ENCODE results near the gene MYO5B. TPM values are rescaled to one million over a fixed set of nuclear protein-coding genes. Genes with fewer than 3 reads are reported as not detected.

MYO5B gene
- total RNA-seq, 1 experiment from 2014 or later: 3.7 TPM

DNA sequence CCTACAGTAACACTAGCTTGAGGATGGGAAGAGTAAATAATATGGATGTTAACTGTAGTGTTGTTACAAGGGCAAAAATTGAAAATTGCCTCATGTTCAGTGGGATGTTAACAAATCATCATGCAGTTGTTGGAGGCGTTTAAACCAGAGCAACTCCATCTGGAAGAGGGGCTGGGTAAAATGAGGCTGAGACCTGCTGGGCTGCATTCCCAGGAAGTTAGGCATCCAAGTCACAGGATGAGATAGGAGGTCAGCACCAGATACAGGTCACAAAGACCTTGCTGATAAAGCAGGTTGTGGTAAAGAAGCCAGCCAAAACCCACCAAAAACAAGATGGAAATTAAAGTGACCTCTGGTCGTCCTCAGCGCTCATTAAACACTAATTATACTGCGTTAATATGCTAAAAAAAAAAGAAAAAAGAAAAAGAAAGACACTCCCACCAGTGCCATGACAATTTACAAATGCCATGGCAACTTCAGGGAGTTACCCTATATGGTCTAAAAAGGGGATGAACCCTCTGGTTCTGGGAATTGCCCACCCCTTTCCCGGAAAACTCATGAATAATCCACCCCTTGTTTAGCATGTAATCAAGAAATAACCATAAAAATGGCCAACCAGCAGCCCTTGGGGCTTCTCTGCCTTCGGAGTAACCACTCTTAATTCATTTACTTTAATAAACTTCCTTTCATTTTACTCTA lies 101.4 kb downstream of the MYO5B start:
- Histone ChIP-seq H3K36me3 (replicated peaks; ENCODE audit: control insufficient read depth, insufficient read depth, low read length) (no peaks in the 10 kb centered on the region), H3K4me3 (ENCODE audit: insufficient read depth, low read depth, low read length) (no peak overlapping the region)

DNA sequence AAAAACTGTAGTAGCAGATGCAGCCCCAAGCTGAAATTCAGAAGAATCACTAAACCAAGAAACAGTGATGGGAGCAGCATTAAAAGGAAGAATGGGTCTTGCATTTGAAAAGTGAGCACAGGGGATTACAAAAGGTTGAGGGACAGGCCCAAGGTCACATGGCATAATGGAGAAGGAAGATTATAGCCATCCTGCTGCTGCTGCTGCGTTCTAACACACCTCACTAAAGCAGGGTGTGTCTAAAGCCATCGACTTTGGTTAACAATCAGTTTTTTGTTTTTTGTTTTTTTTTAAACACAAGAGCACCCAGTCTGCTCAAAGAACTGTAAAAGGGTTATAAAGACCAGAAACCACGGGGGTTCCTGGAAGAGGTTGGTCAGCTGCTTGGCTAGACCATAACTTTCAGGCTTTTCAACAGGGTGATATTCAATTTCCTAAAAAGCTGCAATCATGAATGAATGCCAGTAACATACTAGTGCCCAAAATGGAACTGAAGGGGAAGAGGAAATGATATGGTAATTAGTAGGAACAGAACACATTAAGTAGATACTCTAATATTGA lies 102.6 kb downstream of the MYO5B start:
- Histone ChIP-seq H3K4me3 (ENCODE audit: insufficient read depth, low read depth, low read length) (no peak overlapping the region), H3K27me3 (ENCODE audit: control insufficient read depth, insufficient read depth, low read length) (no peaks in the 10 kb centered on the region), H3K36me3 (replicated peaks; ENCODE audit: control insufficient read depth, insufficient read depth, low read length) (no peaks in the 10 kb centered on the region)
- DNase-seq: no peak

More for the DNA sequence above, 101.4 kb downstream of the MYO5B start:
- no peak for DNase-seq
- no peaks in the 10 kb centered on the region for H3K27me3 ChIP-seq (ENCODE audit: control insufficient read depth, insufficient read depth, low read length)

DNA sequence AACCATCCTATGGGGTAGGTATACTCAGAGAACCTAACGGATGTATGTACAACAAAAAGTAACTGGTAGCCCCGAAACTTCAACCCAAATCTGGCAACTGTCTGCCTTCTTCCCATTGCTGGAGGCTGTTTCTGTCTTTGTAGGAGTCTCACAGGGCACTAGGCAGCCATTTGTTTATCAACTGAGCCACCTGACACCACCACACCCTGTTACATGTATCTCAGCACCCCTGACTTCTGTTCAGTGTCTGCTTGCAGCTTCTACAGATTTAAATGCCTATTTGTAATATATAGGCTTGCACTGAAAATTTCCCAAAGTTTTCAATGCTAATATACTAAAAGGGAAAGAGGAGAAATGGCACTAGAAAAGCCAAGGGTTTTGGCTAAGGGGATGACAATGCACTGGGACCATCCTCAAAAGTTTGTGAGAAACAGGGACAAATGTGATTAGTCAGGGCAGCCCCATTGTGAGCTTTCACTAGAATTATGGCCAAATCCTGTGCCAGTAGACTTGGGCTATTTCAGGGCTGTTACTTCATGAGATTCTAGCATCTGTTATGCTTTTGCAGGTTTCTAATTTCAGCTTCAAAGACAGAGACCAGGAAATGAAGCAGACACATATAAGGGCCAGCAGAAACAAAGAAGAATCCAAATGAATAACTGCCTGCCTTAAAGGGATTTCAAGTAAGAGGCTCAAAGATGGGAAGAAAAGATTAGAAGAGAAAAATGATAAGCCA lies 103.3 kb downstream of the MYO5B start:
- Histone ChIP-seq H3K27me3 (ENCODE audit: control insufficient read depth, insufficient read depth, low read length) (no peaks in the 10 kb centered on the region), H3K36me3 (replicated peaks; ENCODE audit: control insufficient read depth, insufficient read depth, low read length) (no peaks in the 10 kb centered on the region), H3K4me3 (ENCODE audit: insufficient read depth, low read depth, low read length) (no peak overlapping the region)
- DNase-seq: no peak

DNA sequence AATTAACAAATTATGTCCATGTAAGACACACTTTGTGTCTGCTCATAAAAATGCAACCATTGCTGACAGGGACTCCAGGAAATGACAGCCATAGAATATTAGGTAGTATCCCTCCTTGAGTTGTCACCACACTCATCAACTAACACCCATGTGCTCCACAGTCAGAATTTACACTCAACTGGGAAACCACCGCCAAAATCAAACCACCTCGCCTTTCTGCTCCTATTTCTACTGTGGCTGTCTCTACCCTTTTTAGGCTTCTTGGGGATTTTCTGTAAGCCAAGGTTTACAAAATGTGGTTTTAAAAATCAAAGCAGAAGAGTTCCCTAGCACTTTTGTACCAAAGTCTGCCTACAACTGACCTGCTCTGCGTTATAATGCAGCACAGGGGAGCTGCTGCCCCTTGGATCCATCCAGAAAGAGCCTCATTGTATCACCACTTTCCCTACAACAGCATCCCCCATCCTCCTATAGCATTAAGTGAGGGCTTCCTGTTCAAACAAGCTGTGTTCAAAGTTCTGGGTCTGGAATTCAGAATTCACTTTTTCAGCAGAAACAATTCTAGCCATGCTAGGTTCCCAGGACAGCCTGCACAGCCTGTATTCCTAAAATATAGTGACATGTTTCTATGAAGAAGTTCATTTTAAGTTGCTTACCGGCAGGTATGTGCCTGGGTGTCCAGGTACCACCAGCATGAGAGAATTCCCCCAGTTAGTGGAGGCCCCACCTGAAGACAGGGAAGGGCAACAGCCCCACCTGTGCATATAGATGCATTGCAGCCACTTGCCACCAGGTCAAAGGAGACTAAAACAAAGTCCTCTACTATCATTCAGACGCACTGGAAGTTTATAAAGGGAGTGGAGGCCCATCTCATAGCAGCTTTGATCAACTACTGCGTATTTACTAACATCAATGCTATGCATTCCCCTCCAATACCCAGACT lies 104.3 kb downstream of the MYO5B start:
- Histone ChIP-seq H3K36me3 (replicated peaks; ENCODE audit: control insufficient read depth, insufficient read depth, low read length) (no peaks in the 10 kb centered on the region), H3K27me3 (ENCODE audit: control insufficient read depth, insufficient read depth, low read length) (no peaks in the 10 kb centered on the region), H3K4me3 (ENCODE audit: insufficient read depth, low read depth, low read length) (no peak overlapping the region)
- DNase-seq: no peak

DNA sequence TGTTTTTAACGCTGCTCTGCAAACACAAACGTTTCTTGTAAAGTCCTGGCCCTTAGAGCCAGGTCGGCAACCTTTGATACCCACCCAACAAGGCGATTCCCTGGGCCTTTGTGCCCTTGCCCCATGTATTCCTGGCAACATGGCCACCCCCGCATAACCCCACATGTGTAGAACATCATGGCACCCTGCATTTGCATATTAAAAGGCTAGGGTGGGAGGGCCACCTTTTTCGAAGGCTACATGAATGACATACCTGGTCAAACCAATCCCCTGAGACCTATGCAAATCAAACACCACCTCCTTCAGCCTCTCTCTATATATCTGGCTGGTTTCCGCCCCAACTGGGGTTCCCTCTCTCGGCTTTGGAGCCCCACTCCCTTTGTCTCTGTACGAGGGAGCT lies 105.2 kb downstream of the MYO5B start:
- no peak overlapping the region for H3K4me3 ChIP-seq (ENCODE audit: insufficient read depth, low read depth, low read length)
- no peaks in the 10 kb centered on the region for H3K27me3 ChIP-seq (ENCODE audit: control insufficient read depth, insufficient read depth, low read length)
- no peak for DNase-seq
- no peaks in the 10 kb centered on the region for H3K36me3 ChIP-seq (replicated peaks; ENCODE audit: control insufficient read depth, insufficient read depth, low read length)

DNA sequence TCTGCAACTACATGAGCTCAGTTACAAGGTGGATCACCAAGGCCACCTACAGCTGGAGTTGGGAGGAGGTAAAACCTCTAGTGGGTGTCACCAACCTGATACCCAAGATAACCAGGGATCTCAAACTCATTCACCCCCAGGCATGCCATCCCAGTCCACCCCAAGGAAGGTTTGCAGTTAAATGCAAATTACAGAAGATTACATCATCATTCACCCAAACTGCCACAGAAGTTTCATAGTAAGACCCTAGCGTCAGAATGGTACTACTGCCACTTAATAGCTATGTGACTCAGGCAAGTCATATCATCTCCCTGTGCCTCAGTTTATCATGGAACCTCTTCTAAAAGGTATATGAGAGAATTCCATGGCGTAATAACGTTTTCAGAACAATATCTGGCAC lies 111.2 kb downstream of the MYO5B start:
- Histone ChIP-seq H3K36me3 (replicated peaks; ENCODE audit: control insufficient read depth, insufficient read depth, low read length) (no peaks in the 10 kb centered on the region), H3K27me3 (ENCODE audit: control insufficient read depth, insufficient read depth, low read length) (no peaks in the 10 kb centered on the region), H3K4me3 (ENCODE audit: insufficient read depth, low read depth, low read length) (no peak overlapping the region)
- no peak for DNase-seq

DNA sequence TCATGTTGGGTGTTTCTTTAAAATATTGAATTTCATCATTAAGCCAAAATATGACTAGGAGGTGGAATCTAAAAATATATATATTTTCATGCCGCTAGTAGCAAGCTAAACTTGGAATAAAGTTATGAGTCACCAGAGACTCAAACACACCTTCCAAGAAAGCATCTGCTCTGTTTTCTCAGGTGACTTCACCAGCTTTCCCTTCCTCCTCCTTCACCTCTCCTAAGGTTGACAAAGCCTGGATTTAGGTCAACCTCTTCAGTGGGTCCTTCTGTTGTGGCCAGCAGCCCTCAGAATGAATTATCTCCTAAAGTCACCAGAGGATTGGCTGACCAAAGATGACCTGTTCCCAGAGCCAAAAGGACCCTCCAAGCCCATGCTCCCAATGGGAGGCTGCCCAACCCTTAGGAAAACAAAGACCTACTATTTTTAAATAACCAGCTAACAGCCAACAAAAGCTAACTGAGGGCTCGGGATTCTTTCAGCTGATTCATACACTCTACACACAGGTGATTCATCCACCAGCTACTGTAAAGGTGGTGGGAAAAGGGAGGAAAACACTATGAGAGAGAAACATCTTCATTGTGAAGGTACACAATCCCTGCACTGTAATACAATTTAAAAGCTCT lies 113.9 kb downstream of the MYO5B start:
- H3K27me3 ChIP-seq (ENCODE audit: control insufficient read depth, insufficient read depth, low read length): no peaks in the 10 kb centered on the region
- DNase-seq: no peak
- H3K36me3 ChIP-seq (replicated peaks; ENCODE audit: control insufficient read depth, insufficient read depth, low read length): no peaks in the 10 kb centered on the region
- H3K4me3 ChIP-seq (ENCODE audit: insufficient read depth, low read depth, low read length): no peak overlapping the region

DNA sequence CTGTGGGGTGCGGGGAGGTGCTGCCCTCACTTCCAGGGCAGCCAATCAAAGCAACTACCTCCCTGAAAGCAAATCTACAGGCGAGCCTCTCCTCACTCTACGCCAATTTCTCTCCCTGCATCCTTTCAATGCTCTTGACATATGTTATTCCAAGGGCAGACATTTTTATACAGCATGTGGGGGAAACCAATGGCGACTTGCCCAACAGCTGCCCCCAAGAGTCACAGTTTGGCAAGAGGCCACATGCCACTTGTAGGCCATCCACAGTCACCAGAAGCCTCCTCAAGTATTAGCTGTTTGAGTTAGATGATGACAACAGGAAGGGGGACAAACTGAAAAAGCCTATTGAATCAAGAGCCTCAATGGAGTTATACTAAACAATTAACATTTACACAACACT lies 114.6 kb downstream of the MYO5B start:
- Histone ChIP-seq H3K4me3 (ENCODE audit: insufficient read depth, low read depth, low read length) (no peak overlapping the region), H3K36me3 (replicated peaks; ENCODE audit: control insufficient read depth, insufficient read depth, low read length) (no peaks in the 10 kb centered on the region), H3K27me3 (ENCODE audit: control insufficient read depth, insufficient read depth, low read length) (no peaks in the 10 kb centered on the region)
- DNase-seq: no peak

DNA sequence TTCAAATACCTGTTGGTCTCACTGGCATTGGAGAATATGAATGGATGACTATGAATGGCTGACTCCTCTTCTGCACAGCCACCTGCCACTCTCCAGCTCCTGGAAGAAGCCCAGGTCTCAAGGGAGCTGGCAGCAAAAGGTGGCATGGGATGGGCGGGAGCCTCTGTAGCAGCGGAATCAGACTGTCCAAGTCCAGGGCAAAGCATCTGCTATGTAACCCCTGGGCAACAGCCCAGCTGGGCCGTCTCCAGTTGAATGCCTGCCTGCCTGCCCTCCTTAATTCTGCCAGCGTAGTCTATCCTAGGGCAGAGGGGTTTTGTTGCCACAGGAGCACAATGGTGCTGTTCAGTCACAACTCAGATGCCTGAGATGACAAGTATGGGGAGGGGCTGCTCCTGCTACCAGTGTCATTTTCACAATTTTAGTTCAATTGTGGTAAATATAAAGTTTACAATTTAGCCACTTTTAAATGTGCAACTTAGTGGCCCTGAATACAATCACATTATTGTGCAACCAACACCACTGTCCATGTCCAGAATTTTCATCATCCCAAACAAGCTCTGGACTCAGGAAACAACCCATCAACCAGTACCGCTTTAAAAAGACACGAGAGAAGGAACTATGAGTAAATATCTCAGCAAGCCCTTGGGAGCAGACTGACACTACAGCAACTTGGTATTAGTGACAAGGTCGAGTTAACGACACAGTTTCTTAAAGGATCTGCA lies 115.2 kb downstream of the MYO5B start:
- Histone ChIP-seq H3K36me3 (replicated peaks; ENCODE audit: control insufficient read depth, insufficient read depth, low read length) (no peaks in the 10 kb centered on the region), H3K27me3 (ENCODE audit: control insufficient read depth, insufficient read depth, low read length) (no peaks in the 10 kb centered on the region), H3K4me3 (ENCODE audit: insufficient read depth, low read depth, low read length) (no peak overlapping the region)
- DNase-seq: no peak

DNA sequence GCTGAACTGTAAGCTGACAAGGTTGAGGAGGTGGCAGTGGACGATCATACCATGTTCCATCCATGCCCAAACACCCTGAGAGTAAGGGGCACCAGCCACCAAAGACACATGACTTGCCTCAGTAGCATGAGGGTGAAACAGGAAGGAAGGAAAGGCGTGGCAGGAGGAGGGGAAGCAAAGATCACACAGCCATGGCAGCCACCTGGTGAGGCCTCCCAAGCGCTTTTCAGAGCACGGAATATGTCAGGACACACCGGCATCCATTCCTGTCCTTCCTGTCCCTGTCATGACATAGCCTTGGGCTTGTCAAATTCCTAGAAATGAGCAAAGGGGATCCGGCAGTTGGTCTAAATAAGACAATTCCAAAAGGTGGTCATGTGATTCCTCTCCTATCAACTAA lies 118.7 kb downstream of the MYO5B start:
- Histone ChIP-seq H3K4me3 (ENCODE audit: insufficient read depth, low read depth, low read length) (no peak overlapping the region), H3K27me3 (ENCODE audit: control insufficient read depth, insufficient read depth, low read length) (no peaks in the 10 kb centered on the region), H3K36me3 (replicated peaks; ENCODE audit: control insufficient read depth, insufficient read depth, low read length) (no peaks in the 10 kb centered on the region)
- no peak for DNase-seq

DNA sequence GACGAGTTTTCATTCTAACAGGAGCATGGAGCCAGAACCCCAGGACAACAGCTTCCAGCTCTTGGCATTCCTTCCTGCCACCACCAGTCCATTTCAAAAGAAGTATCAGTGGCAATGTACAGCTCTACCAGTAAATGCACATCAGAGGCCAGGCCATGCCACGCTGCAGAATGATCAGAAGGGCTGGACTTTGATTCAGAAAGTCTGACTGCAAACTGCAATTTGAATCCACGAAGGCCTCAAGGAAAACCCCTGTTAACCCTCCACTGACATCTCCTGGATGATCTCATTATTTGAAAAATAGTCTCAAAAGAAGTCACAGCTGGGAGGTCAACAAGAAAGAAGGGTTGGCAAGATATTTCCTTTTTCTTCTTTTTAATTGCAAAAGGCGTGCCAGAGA lies 119.2 kb downstream of the MYO5B start:
- no peak for DNase-seq
- no peaks in the 10 kb centered on the region for H3K27me3 ChIP-seq (ENCODE audit: control insufficient read depth, insufficient read depth, low read length)
- no peak overlapping the region for H3K4me3 ChIP-seq (ENCODE audit: insufficient read depth, low read depth, low read length)
- H3K36me3 ChIP-seq (replicated peaks; ENCODE audit: control insufficient read depth, insufficient read depth, low read length): no peaks in the 10 kb centered on the region

DNA sequence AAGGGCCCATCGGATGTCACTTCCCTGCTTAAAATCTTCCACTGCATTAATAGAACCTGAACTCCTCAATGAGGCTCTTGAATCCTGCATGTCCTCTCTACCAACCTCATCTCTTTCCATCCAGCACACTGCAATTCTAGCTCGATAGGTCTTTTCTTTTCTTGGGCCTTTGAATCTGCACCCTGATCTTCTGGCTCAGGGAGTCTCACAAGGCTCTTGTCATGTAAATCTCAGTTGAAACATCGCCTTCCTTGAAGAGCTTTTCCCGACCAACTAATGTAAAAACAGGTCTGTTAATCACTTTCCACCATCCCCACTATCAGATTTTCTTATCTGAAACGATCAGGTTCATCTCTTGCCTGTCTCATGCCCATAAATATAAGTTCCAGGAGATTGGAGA lies 120.5 kb downstream of the MYO5B start:
- Histone ChIP-seq H3K36me3 (replicated peaks; ENCODE audit: control insufficient read depth, insufficient read depth, low read length) (no peaks in the 10 kb centered on the region), H3K27me3 (ENCODE audit: control insufficient read depth, insufficient read depth, low read length) (no peaks in the 10 kb centered on the region), H3K4me3 (ENCODE audit: insufficient read depth, low read depth, low read length) (no peak overlapping the region)
- DNase-seq: peak; percentile 5

DNA sequence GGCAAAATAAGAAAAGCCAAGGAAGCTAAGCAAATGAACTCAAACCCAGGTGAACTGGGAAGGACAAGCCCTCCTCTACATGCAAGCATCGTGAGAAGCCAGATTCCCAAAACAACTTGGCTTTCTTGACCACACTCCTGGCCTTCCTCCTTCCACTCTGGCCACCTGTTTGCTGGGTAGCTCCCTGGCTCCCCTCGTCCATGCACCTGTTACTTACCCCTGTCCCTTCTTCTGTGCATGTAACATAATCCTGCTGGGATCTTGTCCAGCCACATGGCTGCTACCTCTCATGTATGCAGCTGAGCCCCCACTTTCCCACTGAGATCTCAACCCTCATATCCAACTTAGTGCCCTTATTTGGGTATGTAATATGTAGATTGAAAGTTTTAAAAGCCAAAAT lies 121.6 kb downstream of the MYO5B start:
- DNase-seq: no peak
- H3K36me3 ChIP-seq (replicated peaks; ENCODE audit: control insufficient read depth, insufficient read depth, low read length): no peaks in the 10 kb centered on the region
- H3K4me3 ChIP-seq (ENCODE audit: insufficient read depth, low read depth, low read length): no peak overlapping the region
- no peaks in the 10 kb centered on the region for H3K27me3 ChIP-seq (ENCODE audit: control insufficient read depth, insufficient read depth, low read length)

DNA sequence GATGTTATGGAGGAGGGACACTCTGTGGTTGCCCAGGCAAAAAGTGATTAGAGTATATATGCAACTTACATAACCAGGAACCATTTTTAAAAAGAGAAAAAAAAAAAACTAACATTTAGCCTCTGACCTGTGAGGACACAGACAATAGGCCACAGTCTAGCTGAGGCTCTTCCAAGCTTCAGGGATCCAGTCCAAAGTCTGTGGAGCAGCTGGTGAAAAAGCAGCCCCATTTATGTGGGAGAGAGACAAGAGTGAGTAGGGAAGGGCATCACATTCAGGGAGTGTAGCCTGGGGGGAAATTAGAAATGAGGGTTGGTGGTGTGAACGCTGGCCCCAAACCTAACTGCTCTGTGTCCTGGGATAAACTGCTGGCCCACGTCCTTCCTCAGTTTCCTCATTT lies 122.8 kb downstream of the MYO5B start:
- DNase-seq: no peak
- H3K27me3 ChIP-seq (ENCODE audit: control insufficient read depth, insufficient read depth, low read length): no peaks in the 10 kb centered on the region
- no peaks in the 10 kb centered on the region for H3K36me3 ChIP-seq (replicated peaks; ENCODE audit: control insufficient read depth, insufficient read depth, low read length)
- no peak overlapping the region for H3K4me3 ChIP-seq (ENCODE audit: insufficient read depth, low read depth, low read length)
